ENCODE results near the gene CSTPP1.

GRCh38 chr11:46983598-46983997 is 47.0 kb downstream of the CSTPP1 start:
- TF ChIP-seq CTCF (IDR thresholded peaks at IDR 0.05) (no peak), EZH2phosphoT487 (IDR thresholded peaks at IDR 0.05) (no peak), EZH2 (IDR thresholded peaks at IDR 0.05) (no peak)
